GM12878 (cell line): ENCODE results near the gene NDEL1. TPM values are rescaled to one million over a fixed set of nuclear protein-coding genes. Genes with fewer than 3 reads are reported as not detected.

Experiments
- ATAC-seq: fragments of 200-7000 bp; cut with Tn5 transposase; 3 replicates; pipeline ENCODE4 v1.9.1; 2020; ENCODE audit warnings: mild to moderate bottlenecking, moderate library complexity
- BruUV-seq: library from RNA; stranded (reverse); fragments of 400-500 nt; replicated peaks from 2 replicates; lab custom pipeline; 2021; lab: Mats Ljungman, UMichigan
- CTCF ChIA-PET: fragments of 300-600 bp; sonication (Branson Sonifier 250); formaldehyde crosslinking; extraction: SDS; loops from one replicate; lab custom pipeline; 2021; ENCODE audit warnings: inconsistent platforms; lab: Yijun Ruan, JAX
- POLR2A ChIA-PET: fragments of 350-600 bp; formaldehyde crosslinking; extraction: SDS; loops from one replicate; lab custom pipeline; 2021; ENCODE audit warnings: inconsistent platforms; lab: Charles Lee
- RAD21 ChIA-PET: fragments of 300-600 bp; sonication (Branson Sonifier 250); formaldehyde crosslinking; loops from one replicate; lab custom pipeline; 2023; ENCODE audit warnings: antibody characterized with exemption; ENCODE audit not compliant: unreplicated experiment; lab: Charles Lee
- SMC1A ChIA-PET: fragments of 300-600 bp; sonication (Branson Sonifier 250); formaldehyde crosslinking; loops from one replicate; lab custom pipeline; 2023; ENCODE audit not compliant: unreplicated experiment, uncharacterized antibody; lab: Charles Lee
- DNase-seq: peaks from one replicate; pipeline ENCODE4 v3.0.0-alpha.2; 2011; ENCODE audit warnings: low read depth, low spot score
- FAIRE-seq: peaks from 3 replicates; lab custom pipeline; 2011; peaks lifted over from hg19 to GRCh38; lab: Jason Lieb, UNC
- H2AFZ ChIP-seq: 2 replicates; pipeline ENCODE4 v1.6.0; 2011; ENCODE audit warnings: low read depth, low read length, control low read depth; ENCODE audit not compliant: control insufficient read depth
- H3K27ac ChIP-seq: 2 replicates; pipeline ENCODE4 v1.5.1; 2011; ENCODE audit warnings: control low read depth; ENCODE audit not compliant: control insufficient read depth, insufficient read depth
- H3K27me3 ChIP-seq, 2 experiments: replicated peaks in 1 of 2; 2 replicates each; pipeline versions ENCODE4 v1.6.0 to v1.6.1; 2011; ENCODE audit warnings: low read length in 1 of 2; ENCODE audit not compliant: control insufficient read depth in 2 of 2, insufficient read depth in 2 of 2
- H3K36me3 ChIP-seq, 2 experiments: 2 replicates each; pipeline ENCODE4 v1.5.1; 2011; ENCODE audit warnings: low read length in 1 of 2; ENCODE audit not compliant: control insufficient read depth in 2 of 2, insufficient read depth in 2 of 2
- H3K4me1 ChIP-seq: 2 replicates; pipeline ENCODE4 v1.6.1; 2011; ENCODE audit warnings: mild to moderate bottlenecking, low read length, moderate library complexity, mixed read lengths; ENCODE audit not compliant: control insufficient read depth, insufficient read depth
- H3K4me2 ChIP-seq: 2 replicates; pipeline ENCODE4 v1.6.0; 2011; ENCODE audit warnings: control low read depth; ENCODE audit not compliant: control insufficient read depth, insufficient read depth
- H3K4me3 ChIP-seq: fragments of 200-600 bp; sonication (generic); 2 replicates; pipeline ENCODE4 v1.5.1; 2016
- H3K79me2 ChIP-seq: 2 replicates; pipeline ENCODE4 v1.6.0; 2011; ENCODE audit warnings: low read length; ENCODE audit not compliant: control insufficient read depth, insufficient read depth
- H3K9ac ChIP-seq: 2 replicates; pipeline ENCODE4 v1.8.0; 2011; ENCODE audit warnings: low read length, control low read depth, mixed read lengths; ENCODE audit not compliant: control insufficient read depth, insufficient read depth
- H3K9me3 ChIP-seq: replicated peaks from 3 replicates; pipeline ENCODE4 v1.5.1; 2011; ENCODE audit warnings: mild to moderate bottlenecking, low read length; ENCODE audit not compliant: control insufficient read depth, insufficient read depth
- H4K20me1 ChIP-seq: 2 replicates; pipeline ENCODE4 v1.6.0; 2011; ENCODE audit not compliant: control insufficient read depth, insufficient read depth
- BHLHE40 ChIP-seq, 2 experiments: fragments of 450-650 bp in 1 of 2; IDR thresholded peaks; 2 replicates each; pipeline ENCODE4 v1.6.1; 2011 to 2017; ENCODE audit warnings: low read depth in 2 of 2, borderline replicate concordance in 1 of 2, improper control_type of control experiment in 1 of 2, low read length in 1 of 2, mild to moderate bottlenecking in 1 of 2
- EGR1 ChIP-seq, 2 experiments: IDR thresholded peaks; 1 replicate in 1 of 2; 2 replicates in 1 of 2; pipeline ENCODE4 v1.6.1; 2011 to 2012; ENCODE audit warnings: low read depth in 2 of 2, low read length in 2 of 2, borderline replicate concordance in 1 of 2, mild to moderate bottlenecking in 1 of 2, moderate library complexity in 1 of 2
- GATAD2B ChIP-seq: fragments of 450-650 bp; conservative IDR thresholded peaks from 2 replicates; pipeline ENCODE4 v1.6.1; 2017; ENCODE audit warnings: low read depth, mild to moderate bottlenecking, moderate library complexity
- HDAC2 ChIP-seq: fragments of 200-600 bp; sonication (generic); IDR thresholded peaks from 2 replicates; pipeline ENCODE4 v1.6.1; 2017
- HSF1 ChIP-seq: fragments of 150-350 bp; IDR thresholded peaks from 2 replicates; pipeline ENCODE4 v1.6.1; 2014; ENCODE audit warnings: mild to moderate bottlenecking, low read depth, low read length
- NR2F1 ChIP-seq: fragments of 450-650 bp; conservative IDR thresholded peaks from 2 replicates; pipeline ENCODE4 v1.6.1; 2017; ENCODE audit warnings: mild to moderate bottlenecking
- SMC3 ChIP-seq: IDR thresholded peaks from 2 replicates; pipeline ENCODE4 v1.6.1; 2011; ENCODE audit warnings: low read length, improper control_type of control experiment, borderline replicate concordance
- ZBTB11 ChIP-seq: fragments of 450-650 bp; formaldehyde crosslinking; IDR thresholded peaks from 2 replicates; pipeline ENCODE4 v1.5.0; 2022; ENCODE audit warnings: mild to moderate bottlenecking, missing genetic modification characterization
- ZBTB4 ChIP-seq: fragments of 450-650 bp; formaldehyde crosslinking; IDR thresholded peaks from 2 replicates; pipeline ENCODE4 v1.4.0; 2022; ENCODE audit warnings: mild to moderate bottlenecking, moderate library complexity
- ZBTB40 ChIP-seq: fragments of 450-650 bp; IDR thresholded peaks from 2 replicates; pipeline ENCODE4 v1.6.1; 2016; ENCODE audit warnings: mild to moderate bottlenecking, moderate library complexity, borderline replicate concordance
- WGBS: methylation state at CpG from one replicate; pipeline ENCODE4 v1.1.6; 2016; ENCODE audit warnings: low lambda C conversion rate; ENCODE audit not compliant: insufficient replicate concordance, insufficient coverage; ENCODE audit errors: missing lambda C conversion rate; 5-methylcytosine and 5-hydroxymethylcytosine counted together
- in situ Hi-C: fragments of 300-500 bp; cut with MboI; formaldehyde crosslinking; loops from 9 replicates; pipeline ENCODE4 v1.14.3; 2018; ENCODE audit warnings: mixed read lengths
- intact Hi-C: fragments of 100-400 bp; cut with micrococcal nuclease; formaldehyde crosslinking; loops from one replicate; pipeline ENCODE4 v1.14.2; 2022; ENCODE audit not compliant: unreplicated experiment
- polyA plus RNA-seq, 11 experiments: library from polyadenylated mRNA; depleted of rRNA in 4 of 11; unstranded in 6 of 11; stranded (reverse) in 5 of 11; fragments of >200 nt; fragmentation: Nextera tagmentation in 4 of 11; fragmentation: Illumina TruSeq in 1 of 11; extraction: Ambion mirVana in 4 of 11; extraction: Trizol in 1 of 11; gene quantifications; 1 replicate in 1 of 11; 2 replicates in 10 of 11; pipeline versions ENCODE4 v1.2.1 to v1.2.3, GENCODE V29; 2011 to 2016; ENCODE audit warnings: inconsistent platforms in 2 of 11, missing spikeins in 2 of 11, low read depth in 1 of 11
- total RNA-seq, 4 experiments: library from RNA; depleted of rRNA in 3 of 4; stranded (reverse); fragments of >200 nt in 3 of 4; fragmentation: Illumina TruSeq in 1 of 4; extraction: Trizol in 1 of 4; gene quantifications; 2 replicates each; pipeline versions ENCODE4 v1.2.1 to v1.2.3, GENCODE V29; 2013 to 2021

Gene NDEL1
- total and polyA plus RNA-seq, 10 of the 15 experiments (the other 5 are each of a cell fraction or from before 2014, with no cell fraction given), result 0.72 to 41.5 (median 29.9) TPM

- WGBS, result 96% methylated on average over 9 of the region's 9 CpGs
- ChIA-PET CTCF (no interaction called here), POLR2A (no interaction called here), SMC1A (no interaction called here), RAD21 (no interaction called here)
- in situ Hi-C loops, result no loop called here
- ATAC-seq, result no peak
- no peak overlapping the region for H3K4me2 ChIP-seq
- no peaks in the 10 kb centered on the region for H3K27me3 ChIP-seq
- H3K79me2 ChIP-seq, result no peaks in the 10 kb centered on the region
- H3K36me3 ChIP-seq, result peaks cover 12 to 16% of the 10 kb centered on the region in 2 experiments; a peak in 3 of 4 replicates
- H3K9ac ChIP-seq, result no peak overlapping the region
- no peaks in the 10 kb centered on the region for H3K9me3 ChIP-seq
- no peak overlapping the region for H3K4me3 ChIP-seq
- DNase-seq, result no peak
- no peaks in the 10 kb centered on the region; the same call in 1 of the 2 replicates for H4K20me1 ChIP-seq
- no peaks in the 10 kb centered on the region for H3K4me1 ChIP-seq
- intact Hi-C loops, result no loop called here
- H2AFZ ChIP-seq, result no peak overlapping the region
- no TSS peak for BruUV-seq
- FAIRE-seq, result no peak
- no peak overlapping the region for H3K27ac ChIP-seq
- TF ChIP-seq EGR1 (IDR thresholded peaks at IDR 0.05; ENCODE audit: borderline replicate concordance in 1 of 2, low read depth in 2 of 2, low read length in 2 of 2), result no peak
- TF ChIP-seq HDAC2, result no peak
- no peak for TF ChIP-seq SMC3
- TF ChIP-seq ZBTB11 (CRISPR knock-in tag), result no peak
- TF ChIP-seq ZBTB40, result no peak
- no peak for TF ChIP-seq HSF1
- no peak for TF ChIP-seq NR2F1
- TF ChIP-seq GATAD2B, result no peak
- TF ChIP-seq ZBTB4, result no peak
- TF ChIP-seq BHLHE40 (IDR thresholded peaks at IDR 0.05; ENCODE audit: borderline replicate concordance in 1 of 2, low read depth in 2 of 2, low read length in 1 of 2), result no peak
These were observed 39.5 kb downstream of the NDEL1 start for GRCh38 chr17:8475227-8475626.
